Bronchial epithelial cell (primary cell): ENCODE data around the gene USP43. TPM values are rescaled to one million over a fixed set of nuclear protein-coding genes. Genes with fewer than 3 reads are reported as not detected.

Source experiments
- total RNA-seq: library from RNA; depleted of rRNA; stranded (reverse); fragments of >200 nt; gene quantifications from 2 replicates; pipeline ENCODE4 v1.2.1, GENCODE V29; 2014

The USP43 gene
- total RNA-seq, 1 donor from 2014 or later = 13.4 TPM

Other genes with a start within 250 kb of the USP43 start
- gene STX8, start 69.7 kb upstream of the USP43 start, total RNA-seq = 58.4 and 107 TPM in 2 replicates
- gene CFAP52, start 68.9 kb upstream of the USP43 start, total RNA-seq = not detected in 2 replicates
- not detected in 2 replicates for gene DHRS7C, start 146.1 kb downstream of the USP43 start, total RNA-seq
- gene GSG1L2, start 176.6 kb downstream of the USP43 start, total RNA-seq = not detected in 2 replicates
- gene GLP2R, start 180.4 kb downstream of the USP43 start, total RNA-seq = under 0.01 TPM in 1 of 2 replicates, not detected in the other